HCT116 (cell line): ENCODE results near the gene LIN54. TPM values are rescaled to one million over a fixed set of nuclear protein-coding genes. Genes with fewer than 3 reads are reported as not detected.

Source experiments
- ATAC-seq: fragments of 200-7000 bp; cut with Tn5 transposase; 2 replicates; pipeline ENCODE4 v1.9.1; 2020; ENCODE audit warnings: mild to moderate bottlenecking, moderate library complexity
- BruUV-seq: library from RNA; stranded (reverse); fragments of 400-500 nt; replicated peaks from 2 replicates; lab custom pipeline; 2021; lab: Mats Ljungman, UMichigan
- CTCF ChIA-PET: fragments of 300-600 bp; sonication (Branson Sonifier 250); formaldehyde crosslinking; loops from one replicate; lab custom pipeline; 2021; ENCODE audit warnings: antibody characterized with exemption; lab: Charles Lee
- POLR2A ChIA-PET: fragments of 300-600, 350-600 bp; sonication (Branson Sonifier 250); formaldehyde crosslinking; loops from one replicate; lab custom pipeline; 2021; ENCODE audit warnings: antibody characterized with exemption; lab: Charles Lee
- RAD21 ChIA-PET, 2 experiments: fragments of 300-600 bp; sonication (Branson Sonifier 250); formaldehyde crosslinking; loops; one replicate each; lab custom pipeline; 2023; ENCODE audit warnings: low total read pairs in 2 of 2; ENCODE audit not compliant: uncharacterized antibody in 2 of 2, unreplicated experiment in 2 of 2, low non-redundant PET in 1 of 2; lab: Charles Lee
- DNase-seq: peaks from one replicate; pipeline ENCODE4 v3.0.0-alpha.2; 2010; ENCODE audit warnings: low read depth, low spot score
- H2AFZ ChIP-seq: fragments of 200-600 bp; shearing (Covaris generic), sonication (generic); 2 replicates; pipeline ENCODE4 v1.6.1; 2017; ENCODE audit warnings: low read depth, mixed run types, mixed read lengths, antibody characterized with exemption, low read length; ENCODE audit not compliant: poor library complexity, severe bottlenecking
- H3K27ac ChIP-seq: 2 replicates; pipeline ENCODE4 v1.5.1; 2012; ENCODE audit warnings: low read depth, low read length
- H3K27me3 ChIP-seq: fragments of 200-600 bp; sonication (generic); 2 replicates; pipeline ENCODE4 v1.6.1; 2016; ENCODE audit warnings: mixed run types, low read length, mixed read lengths; ENCODE audit not compliant: insufficient read depth
- H3K36me3 ChIP-seq, 2 experiments: fragments of 200-500 bp in 1 of 2; fragments of 200-600 bp in 1 of 2; sonication (Bioruptor generic) in 1 of 2; sonication (generic) in 1 of 2; 2 replicates each; pipeline versions ENCODE4 v1.5.1 to v1.6.1; 2014 to 2016; ENCODE audit warnings: low read length in 2 of 2, inconsistent platforms in 1 of 2, mixed read lengths in 1 of 2, mixed run types in 1 of 2; ENCODE audit not compliant: insufficient read depth in 2 of 2, control insufficient read depth in 1 of 2
- H3K4me1 ChIP-seq, 2 experiments: fragments of 200-600 bp in 1 of 2; sonication (generic) in 1 of 2; 2 replicates each; pipeline versions ENCODE4 v1.5.1 to v1.6.1; 2012 to 2017; ENCODE audit warnings: low read length in 2 of 2, inconsistent platforms in 1 of 2, mild to moderate bottlenecking in 1 of 2, mixed read lengths in 1 of 2, mixed run types in 1 of 2, moderate library complexity in 1 of 2; ENCODE audit not compliant: insufficient read depth in 2 of 2, control insufficient read depth in 1 of 2
- H3K4me2 ChIP-seq: fragments of 200-600 bp; sonication (generic); 2 replicates; pipeline ENCODE4 v1.6.1; 2017; ENCODE audit warnings: mixed run types, low read length, mixed read lengths
- H3K4me3 ChIP-seq, 2 experiments: fragments of 200-600 bp in 1 of 2; sonication (generic) in 1 of 2; replicated peaks in 1 of 2; 2 replicates each; pipeline ENCODE4 v1.5.1; 2011 to 2016; ENCODE audit warnings: low read length in 2 of 2, control low read depth in 1 of 2, low read depth in 1 of 2, mild to moderate bottlenecking in 1 of 2, mixed read lengths in 1 of 2, mixed run types in 1 of 2
- H3K79me2 ChIP-seq: fragments of 200-600 bp; sonication (generic); 2 replicates; pipeline ENCODE4 v1.6.1; 2017; ENCODE audit warnings: mild to moderate bottlenecking, mixed run types, low read length, moderate library complexity, mixed read lengths; ENCODE audit not compliant: insufficient read depth
- H3K9ac ChIP-seq: fragments of 200-600 bp; sonication (generic); 2 replicates; pipeline ENCODE4 v1.6.1; 2016; ENCODE audit warnings: low read length, mixed read lengths
- H3K9me2 ChIP-seq: fragments of 200-600 bp; sonication (generic), shearing (Covaris generic); 2 replicates; pipeline ENCODE4 v1.6.1; 2017; ENCODE audit warnings: mixed run types, mild to moderate bottlenecking, moderate library complexity; ENCODE audit not compliant: insufficient read depth
- H3K9me3 ChIP-seq, 2 experiments: fragments of 200-500 bp in 1 of 2; fragments of 200-600 bp in 1 of 2; sonication (Bioruptor generic) in 1 of 2; sonication (generic) in 1 of 2; 2 replicates each; pipeline ENCODE4 v1.6.1; 2014 to 2017; ENCODE audit warnings: low read length in 2 of 2, mixed read lengths in 2 of 2, inconsistent platforms in 1 of 2, low read depth in 1 of 2, mild to moderate bottlenecking in 1 of 2, mixed run types in 1 of 2, moderate library complexity in 1 of 2; ENCODE audit not compliant: control insufficient read depth in 1 of 2, insufficient read depth in 1 of 2
- H4K20me1 ChIP-seq: fragments of 200-600 bp; sonication (generic), shearing (Covaris generic); 2 replicates; pipeline ENCODE4 v1.6.1; 2017; ENCODE audit warnings: mixed run types, mild to moderate bottlenecking, moderate library complexity; ENCODE audit not compliant: insufficient read depth
- CBX3 ChIP-seq: IDR thresholded peaks from 2 replicates; pipeline ENCODE4 v1.6.1; 2012; ENCODE audit warnings: low read depth
- CEBPB ChIP-seq: IDR thresholded peaks from 2 replicates; pipeline ENCODE4 v1.6.1; 2012; ENCODE audit warnings: low read depth
- EZH2 ChIP-seq: fragments of 200-600 bp; sonication (generic); IDR thresholded peaks from 2 replicates; pipeline ENCODE4 v1.6.1; 2017; ENCODE audit warnings: antibody characterized with exemption, mixed run types
- EZH2phosphoT487 ChIP-seq: fragments of 200-600 bp; IDR thresholded peaks from 2 replicates; pipeline ENCODE4 v1.6.1; 2018; ENCODE audit warnings: antibody characterized with exemption, borderline replicate concordance
- JUND ChIP-seq: IDR thresholded peaks from 2 replicates; pipeline ENCODE4 v1.6.1; 2012
- POLR2AphosphoS5 ChIP-seq: IDR thresholded peaks from 2 replicates; pipeline ENCODE4 v1.6.1; 2011; ENCODE audit warnings: mild to moderate bottlenecking, low read depth, low read length, moderate library complexity
- RAD21 ChIP-seq: IDR thresholded peaks from 2 replicates; pipeline ENCODE4 v1.6.1; 2012; ENCODE audit warnings: low read depth, mild to moderate bottlenecking
- SP1 ChIP-seq: IDR thresholded peaks from 2 replicates; pipeline ENCODE4 v1.6.1; 2012; ENCODE audit warnings: low read depth
- TCF7L2 ChIP-seq: IDR thresholded peaks from 2 replicates; pipeline ENCODE4 v1.7.0; 2011; ENCODE audit warnings: borderline replicate concordance, inconsistent platforms; ENCODE audit not compliant: insufficient read depth, insufficient read length; ENCODE audit errors: extremely low read depth
- YY1 ChIP-seq: IDR thresholded peaks from 2 replicates; pipeline ENCODE4 v1.6.1; 2011; ENCODE audit warnings: low read length, low read depth, moderate library complexity, mild to moderate bottlenecking; ENCODE audit not compliant: insufficient replicate concordance; ENCODE audit errors: extremely low read depth
- ZFX ChIP-seq: fragments of 450-650 bp; IDR thresholded peaks from 2 replicates; pipeline ENCODE4 v1.6.1; 2017
- ZNF274 ChIP-seq: fragments of 200-500 bp; sonication (Bioruptor generic); IDR thresholded peaks from 2 replicates; pipeline ENCODE4 v1.6.1; 2014; ENCODE audit warnings: mild to moderate bottlenecking, low read depth, low read length, inconsistent platforms
- intact Hi-C: fragments of 100-400 bp; cut with micrococcal nuclease; formaldehyde crosslinking; loops from 2 replicates; pipeline ENCODE4 v1.10.0; 2022
- total RNA-seq: library from RNA; stranded (reverse); gene quantifications from one replicate; pipeline ENCODE4 v1.2.1, GENCODE V29; 2021; ENCODE audit not compliant: unreplicated experiment
- TF ChIP-seq, protein P1 (sequence below): IDR thresholded peaks from 2 replicates; pipeline ENCODE4 v1.6.1; 2011; ENCODE audit warnings: mild to moderate bottlenecking, low read length, moderate library complexity; ENCODE audit not compliant: insufficient replicate concordance; ENCODE audit errors: extremely low read depth

The LIN54 gene
- total RNA-seq, 1 experiment from 2014 or later, result 15.6 TPM

DNA sequence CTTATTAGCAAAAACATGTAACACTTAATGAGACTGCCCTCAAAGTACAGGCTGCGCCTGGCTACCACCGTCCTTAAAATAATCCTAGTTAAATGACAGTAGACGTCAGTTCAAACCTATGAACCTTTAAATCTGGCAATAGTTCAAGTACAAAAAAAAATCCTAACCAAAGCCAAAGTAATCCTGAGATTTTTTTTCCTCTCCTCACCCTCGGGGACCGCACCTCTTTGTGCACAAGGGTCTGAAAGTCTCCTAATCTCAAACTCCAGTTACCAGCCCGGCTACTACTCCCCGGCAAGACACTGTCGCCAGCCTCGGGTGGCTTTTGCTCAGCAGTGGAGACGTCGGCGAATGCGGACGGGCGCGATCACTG is 120.1 kb downstream of the LIN54 start:
- H3K4me2 ChIP-seq, result peak overlapping the region; percentile 82
- ChIA-PET CTCF (no interaction called here), RAD21 (no interaction called here), POLR2A (interaction anchor here (2.8 kb wide), 1 partner anchor 9 kb away, joined by 9 read pairs; the partner anchor contains the start of gene THAP9)
- TSS peak; percentile 44 for BruUV-seq
- no peak for DNase-seq
- peaks cover 19 to 22% of the 10 kb centered on the region in 2 experiments for H3K36me3 ChIP-seq
- peak overlapping the region; percentile 91 for H3K9ac ChIP-seq
- peak overlapping the region; percentile 80 to 91 for H3K4me3 ChIP-seq
- peaks cover 83% of the 10 kb centered on the region for H3K79me2 ChIP-seq
- H3K27ac ChIP-seq, result peak overlapping the region; percentile 84
- no peak for ATAC-seq
- H3K4me1 ChIP-seq, result peaks cover 3 to 30% of the 10 kb centered on the region in 2 experiments; a peak in 3 of 4 replicates
- no peaks in the 10 kb centered on the region for H3K27me3 ChIP-seq
- H2AFZ ChIP-seq, result no peak overlapping the region
- H3K9me2 ChIP-seq, result no peaks in the 10 kb centered on the region
- peaks cover 5% of the 10 kb centered on the region; the same call in 1 of the 2 replicates for H4K20me1 ChIP-seq
- TF ChIP-seq SP1 (no peak), JUND (no peak), POLR2AphosphoS5 (no peak)
- TF ChIP-seq, protein P1, sequence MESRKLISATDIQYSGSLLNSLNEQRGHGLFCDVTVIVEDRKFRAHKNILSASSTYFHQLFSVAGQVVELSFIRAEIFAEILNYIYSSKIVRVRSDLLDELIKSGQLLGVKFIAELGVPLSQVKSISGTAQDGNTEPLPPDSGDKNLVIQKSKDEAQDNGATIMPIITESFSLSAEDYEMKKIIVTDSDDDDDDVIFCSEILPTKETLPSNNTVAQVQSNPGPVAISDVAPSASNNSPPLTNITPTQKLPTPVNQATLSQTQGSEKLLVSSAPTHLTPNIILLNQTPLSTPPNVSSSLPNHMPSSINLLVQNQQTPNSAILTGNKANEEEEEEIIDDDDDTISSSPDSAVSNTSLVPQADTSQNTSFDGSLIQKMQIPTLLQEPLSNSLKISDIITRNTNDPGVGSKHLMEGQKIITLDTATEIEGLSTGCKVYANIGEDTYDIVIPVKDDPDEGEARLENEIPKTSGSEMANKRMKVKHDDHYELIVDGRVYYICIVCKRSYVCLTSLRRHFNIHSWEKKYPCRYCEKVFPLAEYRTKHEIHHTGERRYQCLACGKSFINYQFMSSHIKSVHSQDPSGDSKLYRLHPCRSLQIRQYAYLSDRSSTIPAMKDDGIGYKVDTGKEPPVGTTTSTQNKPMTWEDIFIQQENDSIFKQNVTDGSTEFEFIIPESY, result no peak
- no peaks in the 10 kb centered on the region for H3K9me3 ChIP-seq
- intact Hi-C loops, result no loop called here

DNA sequence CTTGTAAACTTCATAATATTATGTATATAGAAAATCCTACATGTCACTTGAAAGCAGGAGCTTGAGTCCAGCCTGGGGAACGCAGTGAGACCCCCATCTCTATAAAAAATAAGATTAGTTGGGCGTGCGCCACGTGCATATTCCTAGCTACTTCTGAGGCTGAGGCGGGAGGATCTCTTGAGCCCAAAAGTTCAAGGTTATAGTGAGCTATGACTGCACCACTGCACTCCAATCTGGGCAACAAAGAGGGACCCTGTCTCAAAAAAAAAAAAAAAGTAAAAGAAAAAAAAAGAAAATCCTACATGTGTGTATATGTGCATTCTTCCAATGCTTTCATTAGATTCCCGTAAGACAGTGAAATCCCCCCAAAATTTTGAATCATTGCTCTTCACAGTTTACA is 121.3 kb downstream of the LIN54 start:
- no TSS peak for BruUV-seq
- Histone ChIP-seq H3K9me3 (no peaks in the 10 kb centered on the region), H3K79me2 (peaks cover 83% of the 10 kb centered on the region), H3K4me1 (peaks cover 3 to 30% of the 10 kb centered on the region in 2 experiments; a peak in 3 of 4 replicates), H3K9ac (peak overlapping the region; percentile 91), H3K4me3 (peak overlapping the region; percentile 80 to 91), H3K27ac (no peak overlapping the region), H4K20me1 (peaks cover 6% of the 10 kb centered on the region; the same call in 1 of the 2 replicates), H3K9me2 (no peaks in the 10 kb centered on the region), H3K36me3 (peaks cover 10 to 12% of the 10 kb centered on the region in 2 experiments; a peak in 3 of 4 replicates), H3K27me3 (no peaks in the 10 kb centered on the region), H2AFZ (no peak overlapping the region), H3K4me2 (peak overlapping the region; percentile 82)
- ATAC-seq, result no peak
- no peak for DNase-seq
- ChIA-PET CTCF (no interaction called here), POLR2A (interaction anchor here (1.2 to 2.8 kb wide), 2 partner anchors 10 to 146 kb away, joined by 5 to 9 read pairs; partner anchors contain the start of genes COPS4 and THAP9), RAD21 (no interaction called here)
- intact Hi-C loops, result no loop called here
- TF ChIP-seq POLR2AphosphoS5 (no peak), EZH2 (no peak), ZNF274 (no peak), EZH2phosphoT487 (no peak), JUND (no peak), ZFX (no peak), TCF7L2 (no peak), CEBPB (no peak), YY1 (no peak), CBX3 (no peak), RAD21 (no peak)
- TF ChIP-seq, protein P1, result no peak
